ENCODE data around the gene TPTE2. TPM values are rescaled to one million over a fixed set of nuclear protein-coding genes. Genes with fewer than 3 reads are reported as not detected.

Gene TPTE2
- polyA plus RNA-seq, 1 donor from 2014 or later: 0.83 TPM

- Histone ChIP-seq H3K4me3 (ENCODE audit: low read length) (no peak overlapping the region), H3K27me3 (ENCODE audit: insufficient read depth, low read depth, low read length) (peaks cover 11% of the 10 kb centered on the region), H2AFZ (ENCODE audit: low read depth, low read length) (no peak overlapping the region), H3K79me2 (replicated peaks; ENCODE audit: insufficient read depth, low read length) (no peaks in the 10 kb centered on the region), H3K4me2 (ENCODE audit: low read length) (no peak overlapping the region), H3K9ac (ENCODE audit: low read length) (no peak overlapping the region), H3K27ac (ENCODE audit: low read length) (no peak overlapping the region), H3K9me3 (ENCODE audit: low read length) (no peaks in the 10 kb centered on the region), H3F3A (ENCODE audit: insufficient read depth, low read length, poor library complexity, severe bottlenecking) (no peaks in the 10 kb centered on the region), H4K20me1 (ENCODE audit: insufficient read depth) (no peaks in the 10 kb centered on the region), H3K36me3 (ENCODE audit: insufficient read depth, low read length) (no peaks in the 10 kb centered on the region), H3K9me2 (ENCODE audit: insufficient read depth, low read length) (no peaks in the 10 kb centered on the region)
- TF ChIP-seq EP300 (conservative IDR thresholded peaks at IDR 0.05; ENCODE audit: poor library complexity, severe bottlenecking): no peak
- TF ChIP-seq SMC3 (conservative IDR thresholded peaks at IDR 0.05; ENCODE audit: poor library complexity): no peak
- TF ChIP-seq CTCF (IDR thresholded peaks at IDR 0.05; ENCODE audit: poor library complexity, severe bottlenecking): no peak
- TF ChIP-seq POLR2AphosphoS5 (IDR thresholded peaks at IDR 0.05): no peak
- no peak for TF ChIP-seq RAD21 (conservative IDR thresholded peaks at IDR 0.05)
- no peak for TF ChIP-seq TAF1 (IDR thresholded peaks at IDR 0.05; ENCODE audit: low read depth)
- TF ChIP-seq EZH2 (IDR thresholded peaks at IDR 0.05; ENCODE audit: borderline replicate concordance, insufficient read depth, low read length, poor library complexity, severe bottlenecking): no peak
- no peak for TF ChIP-seq MXI1 (conservative IDR thresholded peaks at IDR 0.05; ENCODE audit: poor library complexity, severe bottlenecking)
These were observed 45.4 kb upstream of the TPTE2 start for GRCh38 chr13:19606737-19607136.

GRCh38 chr13:19606152-19606551, 44.8 kb upstream of the TPTE2 start:
- H3K27me3 ChIP-seq (ENCODE audit: insufficient read depth, low read depth, low read length): peaks cover 15% of the 10 kb centered on the region
- no peaks in the 10 kb centered on the region for H3F3A ChIP-seq (ENCODE audit: insufficient read depth, low read length, poor library complexity, severe bottlenecking)
- H3K27ac ChIP-seq (ENCODE audit: low read length): no peak overlapping the region
- H3K4me3 ChIP-seq (ENCODE audit: low read length): no peak overlapping the region
- H3K9me3 ChIP-seq (ENCODE audit: low read length): no peaks in the 10 kb centered on the region
- H3K9me2 ChIP-seq (ENCODE audit: insufficient read depth, low read length): no peaks in the 10 kb centered on the region
- H3K4me2 ChIP-seq (ENCODE audit: low read length): no peak overlapping the region
- no peak for TF ChIP-seq SMC3 (conservative IDR thresholded peaks at IDR 0.05; ENCODE audit: poor library complexity)
- no peak for TF ChIP-seq REST (IDR thresholded peaks at IDR 0.05; ENCODE audit: borderline replicate concordance)
- TF ChIP-seq MXI1 (conservative IDR thresholded peaks at IDR 0.05; ENCODE audit: poor library complexity, severe bottlenecking): no peak
- no peaks in the 10 kb centered on the region for H4K20me1 ChIP-seq (ENCODE audit: insufficient read depth)
- H3K36me3 ChIP-seq (ENCODE audit: insufficient read depth, low read length): no peaks in the 10 kb centered on the region
- no peak overlapping the region for H2AFZ ChIP-seq (ENCODE audit: low read depth, low read length)
- no peak overlapping the region for H3K9ac ChIP-seq (ENCODE audit: low read length)
- no peaks in the 10 kb centered on the region for H3K79me2 ChIP-seq (replicated peaks; ENCODE audit: insufficient read depth, low read length)
